ENCODE data around the gene COMMD4. TPM values are rescaled to one million over a fixed set of nuclear protein-coding genes. Genes with fewer than 3 reads are reported as not detected.

Gene COMMD4
- 80.5 and 86.0 TPM in 2 replicates for total RNA-seq

DNA sequence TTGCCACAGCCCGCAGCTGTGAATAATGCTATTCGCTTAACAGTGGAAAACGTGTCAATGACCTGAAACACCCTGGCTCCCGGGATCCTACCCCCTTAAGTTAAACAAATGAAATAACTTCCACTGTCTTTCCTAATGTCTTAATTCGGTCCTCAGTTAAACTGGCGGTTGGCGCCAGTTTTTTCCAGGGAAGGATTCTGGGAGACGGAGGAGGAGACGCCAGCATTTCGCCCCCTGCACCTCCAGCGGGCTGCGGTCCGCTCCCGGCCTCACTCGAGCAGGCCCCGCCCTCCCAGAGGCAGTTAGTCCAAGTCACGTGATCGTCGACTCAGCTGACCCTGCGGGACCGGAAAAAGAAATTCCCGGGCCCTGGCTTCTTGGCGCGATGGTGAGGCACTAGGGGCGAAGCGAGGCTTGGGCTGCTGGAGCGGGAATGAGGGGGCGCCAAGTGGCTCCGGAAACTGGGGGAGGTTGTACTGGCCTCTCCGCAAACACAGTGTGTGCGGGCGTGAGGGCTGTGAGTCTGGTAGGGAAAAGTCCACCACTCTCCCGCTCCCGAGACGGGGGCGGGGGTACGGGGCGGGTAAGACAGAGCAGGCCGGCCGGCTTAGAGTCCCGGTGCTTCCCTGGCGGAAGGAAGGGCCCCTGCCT, at the start of gene COMMD4:
Gene COMMD4 (plus strand): TSS at position 359 of the 651 bp plus-strand sequence. CDS start 27 bp downstream, at position 386.

DNA sequence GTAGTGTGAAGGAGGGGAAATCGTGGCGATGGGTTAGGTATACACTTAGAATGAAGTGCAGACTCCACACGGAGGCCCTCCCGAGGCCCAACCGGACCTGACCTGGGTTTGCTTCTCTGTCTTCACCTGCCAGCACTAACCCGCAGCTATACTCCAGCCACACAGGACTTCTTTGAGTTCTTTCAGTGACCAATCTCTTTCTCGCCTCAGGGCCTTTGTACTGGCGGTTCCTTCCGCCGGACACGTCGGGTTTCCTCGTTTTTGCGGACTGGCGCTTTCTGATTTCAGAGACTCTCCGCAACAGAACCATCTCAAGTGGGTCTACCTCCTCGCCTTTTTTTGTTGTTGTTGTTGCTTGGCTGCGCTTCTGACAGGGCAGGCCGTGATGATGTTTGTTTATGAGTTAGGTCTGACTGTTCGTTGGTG, 10.9 kb downstream of the COMMD4 start, which contains the start of gene NEIL1:
Gene NEIL1 (plus strand): TSS at position 244 of the 426 bp plus-strand sequence. CDS start 1,867 bp downstream, outside the sequence.

DNA sequence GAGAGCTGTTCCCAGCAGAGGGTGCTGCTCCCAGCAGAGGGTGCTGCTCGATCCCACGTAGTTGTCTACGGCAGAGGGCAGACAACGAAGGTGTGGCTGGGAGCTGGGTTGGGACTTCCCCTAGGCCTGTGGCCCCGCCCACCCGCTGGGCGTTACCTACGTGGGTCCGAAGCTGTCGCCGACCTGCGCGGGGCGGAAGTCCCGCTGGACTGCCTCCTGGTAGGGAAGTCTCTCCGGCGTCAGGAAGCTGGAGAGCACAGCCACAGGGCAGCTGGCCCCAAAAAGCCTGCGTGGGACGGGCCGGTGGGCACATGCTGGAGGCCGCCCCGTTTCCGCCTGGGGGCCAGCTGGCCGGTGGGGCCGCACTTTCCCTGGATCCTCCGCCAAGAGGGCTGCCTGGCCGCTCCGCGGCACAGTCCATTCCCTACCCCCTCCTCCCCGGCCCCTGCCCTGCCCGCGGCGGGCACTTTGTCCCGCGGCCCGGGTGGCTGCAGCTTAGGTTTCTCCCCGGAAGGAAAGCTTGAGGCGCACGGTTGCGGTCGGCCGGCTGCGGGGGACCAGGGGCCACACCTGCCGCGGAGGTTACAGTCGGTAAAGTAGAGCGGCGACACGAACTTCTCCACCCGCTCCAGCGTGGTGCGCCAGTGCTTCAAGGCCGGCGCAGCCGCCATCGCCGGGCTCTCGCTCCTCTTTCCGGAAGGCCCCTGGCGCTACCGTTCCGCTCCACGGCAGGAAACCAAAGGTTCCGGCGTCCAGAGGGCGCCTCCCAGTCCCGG, 32.2 kb downstream of the COMMD4 start, which contains the start of gene MAN2C1:
Gene MAN2C1 (minus strand): TSS at position 695 of the 776 bp plus-strand sequence. CDS start 24 bp downstream, at position 671.

Other genes starting within 250 kb of the COMMD4 start
- 4.1 and 8.0 TPM in 2 replicates for gene C15orf39, start 134.2 kb upstream of the COMMD4 start, total RNA-seq
- not detected in 2 replicates for gene GOLGA6C, start 77.7 kb upstream of the COMMD4 start, total RNA-seq
- under 0.01 TPM in 1 of 2 replicates, not detected in the other for gene GOLGA6D, start 53.2 kb upstream of the COMMD4 start, total RNA-seq
- 11.9 and 12.5 TPM in 2 replicates for gene NEIL1, start 11.0 kb downstream of the COMMD4 start, total RNA-seq
- gene MAN2C1, start 32.5 kb downstream of the COMMD4 start, total RNA-seq: 109 and 119 TPM in 2 replicates
- 28.0 and 30.6 TPM in 2 replicates for gene SIN3A, start 115.6 kb downstream of the COMMD4 start, total RNA-seq
- 19.6 and 20.4 TPM in 2 replicates for gene PTPN9, start 243.3 kb downstream of the COMMD4 start, total RNA-seq

Data from dermis lymphatic vessel endothelial cell (primary cell).